Subcutaneous adipose tissue (tissue), 4 donors: Measurements from ENCODE around the gene MCC. TPM values are rescaled to one million over a fixed set of nuclear protein-coding genes. Genes with fewer than 3 reads are reported as not detected.

Source experiments
- CTCF ChIP-seq: fragments of 450-650 bp; IDR thresholded peaks from one replicate; pipeline ENCODE4 v1.5.1; 2016; ENCODE audit warnings: low read depth, mild to moderate bottlenecking, control low read depth, antibody characterized with exemption, moderate library complexity
- total RNA-seq, 4 donors: library from RNA; depleted of rRNA; stranded (reverse); fragments of >200 nt; gene quantifications; one replicate each; pipeline ENCODE4 v1.1.0, GENCODE V29; 2016

Gene MCC
- total RNA-seq, 4 donors from 2014 or later: 15.0 to 57.3 (median 23.7) TPM

GRCh38 chr5:113038136-113038535, 450.1 kb downstream of the MCC start:
- TF ChIP-seq CTCF: no peak

GRCh38 chr5:113036826-113037225, 451.4 kb downstream of the MCC start:
- no peak for TF ChIP-seq CTCF

GRCh38 chr5:113036321-113036720, 451.9 kb downstream of the MCC start:
- no peak for TF ChIP-seq CTCF

GRCh38 chr5:113035096-113035495, 453.2 kb downstream of the MCC start:
- TF ChIP-seq CTCF: no peak

GRCh38 chr5:113034182-113034773, 454.0 kb downstream of the MCC start:
- no peak for TF ChIP-seq CTCF

GRCh38 chr5:113031557-113031956, 456.7 kb downstream of the MCC start:
- no peak for TF ChIP-seq CTCF

GRCh38 chr5:113031104-113031503, 457.1 kb downstream of the MCC start:
- no peak for TF ChIP-seq CTCF

- no peak for TF ChIP-seq CTCF
Measured at GRCh38 chr5:113029614-113030013, 458.6 kb downstream of the MCC start.
